Measurements from ENCODE around the gene ARHGDIG.
"Not testable (repeated sequence)": the region's sequence is repeated elsewhere in the genome, so short reads cannot be mapped to it uniquely, and the experiment has no call there.

The ARHGDIG gene

GRCh38 chr16:264440-264951, 15.9 kb upstream of the ARHGDIG start:
- no peak for DNase-seq (ENCODE audit: low spot score)

DNA sequence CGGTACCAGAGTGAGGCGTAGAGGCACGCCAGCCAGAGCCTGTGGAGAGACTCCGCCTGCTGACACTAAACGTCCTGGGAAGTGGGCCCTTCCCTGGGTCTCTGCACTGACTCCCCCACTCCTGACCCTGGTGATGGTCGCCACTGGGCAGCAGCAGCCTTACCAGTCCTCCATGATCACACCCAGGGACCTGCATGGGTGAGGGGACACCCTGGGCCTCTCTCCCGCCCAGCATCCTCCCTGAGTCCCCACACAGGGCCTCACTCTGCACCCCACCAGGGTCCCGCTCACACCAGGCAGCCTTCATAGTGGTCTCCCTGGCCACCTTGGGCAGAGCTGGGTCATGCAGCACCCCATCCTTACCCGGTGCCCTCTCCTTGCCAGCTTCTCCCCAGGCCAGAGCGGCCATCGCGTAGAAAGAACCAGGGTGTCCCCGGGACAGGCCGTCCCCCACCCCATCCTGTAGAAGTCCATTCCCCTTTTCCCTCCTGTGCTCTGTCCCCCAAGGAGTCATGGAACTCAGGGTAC, 15.3 kb upstream of the ARHGDIG start:
- DNase-seq (ENCODE audit: low spot score) = no peak

- no peak for DNase-seq (ENCODE audit: low spot score)
Measured at GRCh38 chr16:265711-266110, 14.7 kb upstream of the ARHGDIG start.

DNA sequence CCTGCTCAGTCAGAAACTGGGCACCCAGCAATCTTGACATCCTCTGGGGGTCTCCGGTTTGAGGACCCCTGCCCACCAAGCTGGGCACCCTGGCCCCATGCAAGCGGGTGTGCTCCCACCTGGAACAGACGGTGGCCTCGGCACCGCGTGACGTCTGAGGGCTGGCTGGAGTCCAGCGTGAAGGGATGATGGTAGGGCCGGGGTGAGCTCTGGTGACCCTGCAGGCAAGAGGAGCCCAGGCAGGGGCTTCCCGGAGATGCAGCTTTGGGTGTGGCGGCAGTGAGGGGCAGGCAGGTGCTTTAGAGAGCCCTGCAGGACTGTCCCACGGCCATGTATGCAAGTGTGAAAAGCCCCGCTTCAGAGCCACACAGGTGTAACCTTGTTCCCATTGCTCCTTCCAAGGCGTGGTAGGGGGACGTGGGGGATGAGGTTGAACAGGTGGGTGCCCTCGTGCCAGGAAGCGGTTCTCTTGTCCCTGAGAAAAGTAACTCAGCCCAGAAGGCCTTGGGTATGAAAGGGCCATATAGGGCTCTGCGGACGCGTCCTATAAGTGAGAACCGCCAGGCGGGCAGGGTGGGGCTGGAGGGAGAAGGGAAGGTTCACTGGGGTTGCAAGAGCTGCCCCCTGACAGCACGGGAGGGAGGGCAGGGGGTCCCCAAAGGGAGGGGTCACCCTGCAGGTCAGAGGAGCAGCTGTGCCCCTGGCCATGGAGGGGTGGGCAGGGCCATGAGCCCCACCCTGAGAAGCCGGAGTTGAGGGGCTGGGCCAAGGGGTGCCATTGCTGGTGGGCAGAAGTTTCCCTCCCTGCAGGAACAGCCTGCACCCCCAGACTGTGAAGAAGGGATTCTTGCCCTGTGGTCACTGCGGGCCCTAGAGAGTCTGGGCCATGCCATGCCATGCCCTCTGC, 13.9 kb upstream of the ARHGDIG start:
- DNase-seq (ENCODE audit: low spot score) = no peak

DNA sequence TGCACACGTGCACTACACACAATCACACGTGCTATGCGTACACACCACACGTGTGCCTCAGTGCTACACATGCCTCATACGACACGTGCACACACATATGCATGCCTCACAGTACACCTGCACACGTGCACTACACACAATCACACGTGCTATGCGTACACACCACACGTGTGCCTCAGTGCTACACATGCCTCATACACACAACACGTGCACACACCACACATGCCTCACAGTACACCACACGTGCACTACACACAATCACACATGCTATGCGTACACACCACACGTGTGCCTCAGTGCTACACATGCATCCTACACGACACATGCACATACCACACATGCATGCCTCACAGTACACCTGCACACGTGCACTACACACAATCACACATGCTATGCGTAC, 12.8 kb upstream of the ARHGDIG start:
- DNase-seq (ENCODE audit: low spot score) = not testable (repeated sequence)

DNA sequence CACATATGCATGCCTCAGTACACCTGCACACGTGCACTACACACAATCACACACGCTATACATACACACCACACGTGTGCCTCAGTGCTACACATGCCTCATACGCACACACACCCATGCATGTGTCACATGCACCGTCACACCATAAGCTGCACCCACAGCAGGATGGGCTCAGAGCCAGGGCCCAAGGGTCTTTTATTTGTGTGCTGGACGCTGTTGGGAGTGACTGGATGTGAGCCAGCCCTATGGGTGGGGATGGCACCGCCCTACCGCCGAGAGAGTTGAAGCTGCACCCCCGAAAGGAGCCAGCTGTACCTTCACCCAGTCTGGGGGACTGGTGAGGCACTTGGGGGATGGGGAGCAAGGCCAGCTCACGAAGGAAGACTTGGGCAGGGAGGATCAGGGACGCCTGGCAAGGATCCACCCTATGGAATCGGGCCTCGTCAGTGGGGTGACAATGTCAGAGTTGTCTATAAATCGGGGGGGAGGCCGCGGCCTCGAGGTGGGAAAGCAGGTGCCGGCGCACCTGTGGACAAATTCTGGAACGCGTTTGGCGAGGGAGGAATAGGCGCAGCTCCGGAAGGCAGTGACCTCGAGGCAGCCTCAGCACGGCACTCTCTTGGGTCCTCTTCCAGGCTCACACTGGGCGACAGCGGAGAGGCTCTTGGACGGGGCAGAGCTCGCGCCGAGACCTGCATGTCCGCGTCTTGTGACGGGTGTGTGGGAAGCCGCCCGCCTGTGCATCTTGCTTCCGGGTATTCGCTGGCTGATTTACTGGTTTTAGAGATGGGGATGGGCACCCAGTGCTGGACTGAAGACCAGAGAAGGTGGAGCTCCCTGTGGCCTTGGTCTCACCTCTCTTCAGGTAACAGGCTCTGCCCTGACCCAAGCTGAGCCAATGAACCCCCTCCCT, 12.0 kb upstream of the ARHGDIG start:
- DNase-seq (ENCODE audit: low spot score) = no peak

DNA sequence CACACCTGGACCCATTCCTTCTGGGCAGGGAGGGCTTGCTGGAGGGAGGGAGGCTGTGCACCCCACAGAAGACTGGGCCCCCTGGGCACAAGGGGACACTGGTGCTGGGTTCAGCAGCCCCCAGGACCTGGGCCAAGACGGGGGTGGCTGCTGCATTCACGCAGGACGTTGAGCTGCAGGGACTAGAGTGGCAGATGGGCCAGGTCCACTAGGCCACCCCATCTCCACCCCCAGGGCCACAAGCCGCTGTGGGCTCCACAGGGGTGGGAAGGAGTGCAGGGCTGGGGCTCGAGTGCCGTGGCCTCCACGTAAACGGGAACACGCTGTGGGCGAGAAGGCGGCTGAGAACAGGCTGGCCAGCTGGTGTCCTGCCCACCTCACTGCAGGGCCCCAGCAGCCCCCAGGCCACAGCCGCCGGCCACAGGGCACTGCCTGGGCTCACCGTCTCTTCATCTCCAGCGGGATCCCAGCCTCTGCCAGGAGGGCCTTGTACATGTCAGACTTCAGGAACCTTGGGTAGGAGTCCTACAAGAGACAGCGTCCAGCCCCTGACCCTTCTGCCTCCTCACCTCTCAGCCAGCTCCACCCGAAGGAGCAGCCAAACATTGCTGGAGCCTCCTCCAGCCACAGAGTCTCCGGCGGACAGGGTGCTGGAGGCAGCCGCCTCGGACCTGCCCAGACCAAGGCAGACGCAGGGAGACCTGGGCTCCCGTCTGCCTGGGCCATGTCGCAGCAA, 11.2 kb upstream of the ARHGDIG start:
- DNase-seq (ENCODE audit: low spot score) = no peak

GRCh38 chr16:270381-271255, 9.8 kb upstream of the ARHGDIG start:
- no peak for DNase-seq (ENCODE audit: low spot score)

GRCh38 chr16:272633-273546, 7.5 kb upstream of the ARHGDIG start:
- no peak for DNase-seq (ENCODE audit: low spot score)

- peak; percentile 83 for DNase-seq (ENCODE audit: low spot score)
Measured at GRCh38 chr16:273547-274421, 6.6 kb upstream of the ARHGDIG start.

GRCh38 chr16:275041-275641, 5.2 kb upstream of the ARHGDIG start:
- no peak for DNase-seq (ENCODE audit: low spot score)

DNA sequence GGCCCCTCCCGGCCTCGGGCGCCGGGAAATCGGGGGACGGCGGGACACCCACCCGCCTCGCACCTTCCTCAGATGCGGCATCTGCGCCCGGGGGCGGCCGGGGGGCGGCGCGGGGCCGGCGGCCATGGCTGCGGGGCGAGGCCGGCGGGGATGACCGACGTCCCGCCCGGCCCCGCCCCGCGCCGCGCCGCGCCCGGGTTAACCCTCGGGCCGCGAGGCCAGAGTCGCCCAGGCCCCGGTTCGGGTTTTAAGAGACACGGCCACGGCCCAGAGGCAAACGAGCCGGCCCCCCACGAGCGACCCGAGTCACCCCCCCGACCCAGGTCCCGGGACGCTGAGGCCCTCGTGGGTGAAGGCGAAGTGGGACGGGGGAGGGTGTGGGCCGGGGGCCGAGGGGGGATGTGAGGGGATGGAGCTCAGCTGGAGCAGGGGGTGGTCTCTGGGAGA, 4.6 kb upstream of the ARHGDIG start, which contains the start of gene RGS11:
RGS11 (minus strand) TSS at position 159 of the 447 bp plus-strand sequence; CDS start at position 126, 33 bp downstream.
- no peak for DNase-seq (ENCODE audit: low spot score)

- DNase-seq (ENCODE audit: low spot score) = no peak
Measured at GRCh38 chr16:276426-277077, 3.8 kb upstream of the ARHGDIG start.

- no peak for DNase-seq (ENCODE audit: low spot score)
Measured at GRCh38 chr16:278863-279366, 1.5 kb upstream of the ARHGDIG start.

- no peak for DNase-seq (ENCODE audit: low spot score)
Measured at GRCh38 chr16:279531-279930, 860 bp upstream of the ARHGDIG start.

DNA sequence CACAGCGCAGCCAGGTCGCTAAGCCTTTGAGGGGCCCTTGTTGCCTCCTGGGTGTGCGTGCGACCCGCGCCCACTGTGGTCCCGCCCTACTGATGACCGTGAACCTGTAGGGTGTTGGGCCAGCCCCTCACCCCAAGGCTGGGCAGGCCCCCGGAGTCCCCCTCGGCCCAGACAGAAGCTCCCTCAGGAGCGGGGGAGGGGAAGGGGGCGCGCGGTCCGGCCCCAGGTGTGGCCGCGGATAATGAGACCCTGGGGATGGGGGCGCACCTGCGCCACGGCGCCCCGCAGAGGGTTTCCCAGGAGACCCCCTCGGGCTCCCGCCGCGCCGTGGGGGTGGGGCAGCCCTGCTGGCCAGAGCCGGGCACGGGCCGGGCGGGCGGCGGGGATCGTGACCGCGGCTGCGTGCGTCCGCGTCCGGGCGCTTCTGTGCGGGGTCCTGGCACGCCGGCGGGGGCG, 358 bp upstream of the ARHGDIG start:
- DNase-seq (ENCODE audit: low spot score) = no peak

Measured in HuH-7.5 (cell line).